ENCODE data around the gene SLC40A1.

SLC40A1 gene

DNA sequence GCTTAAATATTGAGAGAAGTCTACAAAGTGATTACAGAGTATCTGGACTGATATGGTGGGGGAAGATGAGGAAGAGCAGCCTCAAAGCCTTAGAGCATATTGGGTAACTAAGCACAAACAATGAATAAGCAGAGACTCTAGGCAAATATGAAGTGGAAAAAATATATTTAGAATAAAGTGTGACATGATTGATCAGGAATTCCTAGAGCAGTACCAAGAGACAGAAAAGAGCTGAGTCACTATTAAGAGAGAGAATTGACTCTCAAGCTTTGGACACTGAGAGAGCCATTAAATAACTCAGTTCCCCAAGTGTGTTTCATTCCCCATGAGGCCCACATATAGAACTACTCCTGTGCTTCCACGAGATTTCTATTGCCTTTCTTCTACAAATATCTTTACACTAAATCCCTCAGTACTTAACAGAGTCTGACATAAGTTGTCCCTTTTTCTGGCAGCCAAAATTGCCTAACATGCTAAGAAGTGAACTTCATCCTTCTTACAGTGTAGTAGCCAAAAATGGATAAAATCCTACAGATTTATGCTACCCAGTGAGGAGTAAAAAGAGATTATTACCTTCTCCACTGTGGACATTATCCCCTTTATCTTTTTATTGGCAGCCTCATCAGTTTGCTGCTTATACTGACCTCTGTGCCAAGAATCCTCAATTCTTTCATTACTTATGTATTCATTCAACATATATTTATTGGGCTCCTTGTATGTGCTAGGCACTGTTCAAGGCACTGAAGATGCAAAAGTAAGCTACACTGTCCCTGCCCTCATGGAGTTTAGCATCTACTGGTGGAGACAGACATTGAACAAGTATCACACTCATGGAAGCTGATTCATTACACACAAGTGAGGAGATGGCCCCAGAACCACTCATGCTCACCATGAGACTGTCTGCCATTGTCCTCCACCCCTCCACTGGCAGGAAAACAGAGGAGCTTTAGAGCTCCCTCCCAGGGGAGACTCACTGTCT, 45.4 kb downstream of the SLC40A1 start:
- no peak for DNase-seq

- DNase-seq: no peak
Observed at GRCh38 chr2:189533288-189534035, 47.1 kb downstream of the SLC40A1 start.

DNA sequence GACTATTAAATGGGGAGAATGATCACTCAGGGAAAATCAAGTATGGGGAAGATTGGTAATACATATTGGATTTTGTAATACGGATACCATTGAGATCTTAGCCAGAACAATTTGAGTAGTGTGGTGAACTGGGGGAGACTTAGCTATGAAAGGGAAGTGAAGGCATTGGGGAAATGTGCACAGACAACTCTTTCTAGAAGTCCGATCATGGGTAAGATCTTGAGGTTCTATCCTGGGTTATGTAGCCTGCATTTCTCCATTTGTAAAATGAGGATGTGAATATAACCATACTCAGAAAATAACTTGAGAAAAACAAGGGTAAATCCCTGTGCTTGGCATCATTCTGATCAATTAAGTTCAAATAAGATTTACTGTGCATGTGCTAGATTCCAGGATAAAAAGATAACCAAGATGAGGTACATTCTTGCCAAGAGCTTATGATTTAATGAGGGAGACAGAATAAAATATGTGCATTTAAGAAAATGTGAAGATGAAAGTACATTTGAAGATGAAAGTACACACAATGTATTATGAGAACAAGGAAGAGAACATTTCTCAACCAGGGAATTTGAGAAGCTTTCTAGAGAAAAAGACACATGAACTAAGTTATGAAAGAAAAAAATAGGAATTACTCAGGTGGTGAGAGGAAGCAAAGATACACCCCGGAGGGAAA, 49.5 kb downstream of the SLC40A1 start:
- no peak for DNase-seq

GRCh38 chr2:189528617-189529016, 52.0 kb downstream of the SLC40A1 start:
- no peak for DNase-seq

- DNase-seq: no peak
Observed at GRCh38 chr2:189527812-189528592, 52.6 kb downstream of the SLC40A1 start.

DNA sequence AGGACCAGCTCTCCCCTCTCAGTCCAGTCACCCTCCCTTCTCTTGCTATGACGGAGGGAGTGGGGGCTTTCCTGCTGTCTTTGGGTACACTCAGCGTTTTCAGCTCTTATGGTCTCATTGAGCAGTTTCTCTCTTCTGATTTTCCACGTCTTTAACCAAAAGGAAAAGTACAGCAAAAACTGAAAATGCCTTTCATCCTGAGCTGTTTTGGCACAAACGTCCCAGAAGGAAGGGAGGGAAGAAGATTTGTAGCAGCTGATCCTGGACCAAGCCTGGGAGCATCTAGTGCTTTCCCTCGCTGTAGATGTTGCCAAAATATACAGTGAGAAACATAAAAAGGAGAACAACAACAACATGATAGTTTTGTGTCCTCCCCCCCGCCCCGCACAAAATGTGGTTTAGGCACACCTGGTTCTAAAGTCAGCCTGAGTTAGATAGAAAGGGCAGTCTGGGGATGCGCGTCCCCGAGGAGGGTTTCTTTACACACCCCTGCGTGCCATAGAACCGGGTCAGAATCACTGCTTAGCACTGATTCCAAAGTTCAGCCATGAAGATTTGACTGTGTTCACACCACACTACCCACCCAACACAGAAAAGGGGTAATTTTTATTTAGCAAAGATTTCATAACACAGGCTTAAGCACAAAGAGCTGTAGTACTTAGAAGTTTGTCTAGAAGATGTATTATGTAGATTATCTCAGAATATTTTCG, 53.4 kb downstream of the SLC40A1 start:
- DNase-seq: no peak

GRCh38 chr2:189526241-189526640, 54.3 kb downstream of the SLC40A1 start:
- DNase-seq: no peak

DNA sequence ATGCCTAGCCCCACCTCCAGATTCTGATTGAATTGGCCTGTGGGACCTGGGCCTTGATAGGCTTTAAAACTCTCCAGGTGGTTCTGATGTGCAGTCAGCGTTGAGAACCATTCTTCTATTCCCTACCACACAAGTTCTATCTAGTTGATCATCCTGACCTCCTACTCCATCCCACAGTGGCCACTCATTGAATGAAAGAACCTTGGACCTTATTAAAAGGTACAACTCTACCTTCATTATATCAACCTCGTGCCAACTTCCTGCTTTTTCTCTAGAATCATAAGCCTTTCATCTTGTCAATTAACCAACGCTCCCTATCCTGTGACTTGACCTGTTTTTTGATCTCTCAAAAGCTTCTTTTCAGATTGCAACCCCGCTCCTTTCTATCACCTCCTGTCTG, 55.8 kb downstream of the SLC40A1 start:
- DNase-seq: no peak

DNA sequence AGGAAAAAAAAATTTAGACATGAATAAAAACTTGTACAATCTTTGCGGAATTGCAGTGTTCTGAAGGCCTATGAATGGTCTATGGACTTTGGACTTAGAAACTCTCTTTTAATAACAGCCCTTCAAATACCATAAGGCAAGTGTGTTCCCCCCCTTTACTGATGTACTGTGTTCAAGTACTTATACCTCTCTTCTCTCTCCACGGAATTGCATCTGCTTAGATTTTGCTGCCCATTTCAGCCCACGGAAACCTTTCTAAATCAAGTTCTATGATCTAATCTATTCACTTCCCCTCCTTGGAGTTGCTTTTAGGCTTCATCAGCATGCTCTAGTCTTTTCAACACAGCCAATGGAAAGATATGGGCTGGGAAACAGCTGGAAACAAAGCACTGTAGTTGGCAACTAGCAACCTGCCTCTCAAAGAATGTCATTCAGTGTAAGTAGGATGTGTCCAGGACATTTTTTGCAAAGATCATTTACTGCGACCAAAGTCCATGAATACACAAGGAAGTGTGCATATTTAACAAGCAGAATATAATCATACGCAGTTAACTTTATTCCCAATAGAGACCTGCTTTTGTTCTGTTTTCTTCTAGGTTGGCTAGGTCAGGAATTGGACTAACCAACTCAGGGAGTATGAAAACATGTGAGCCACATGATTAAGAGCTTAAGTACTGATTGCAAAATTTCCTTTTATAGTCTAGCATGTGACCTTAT, 58.0 kb downstream of the SLC40A1 start:
- no peak for DNase-seq

DNA sequence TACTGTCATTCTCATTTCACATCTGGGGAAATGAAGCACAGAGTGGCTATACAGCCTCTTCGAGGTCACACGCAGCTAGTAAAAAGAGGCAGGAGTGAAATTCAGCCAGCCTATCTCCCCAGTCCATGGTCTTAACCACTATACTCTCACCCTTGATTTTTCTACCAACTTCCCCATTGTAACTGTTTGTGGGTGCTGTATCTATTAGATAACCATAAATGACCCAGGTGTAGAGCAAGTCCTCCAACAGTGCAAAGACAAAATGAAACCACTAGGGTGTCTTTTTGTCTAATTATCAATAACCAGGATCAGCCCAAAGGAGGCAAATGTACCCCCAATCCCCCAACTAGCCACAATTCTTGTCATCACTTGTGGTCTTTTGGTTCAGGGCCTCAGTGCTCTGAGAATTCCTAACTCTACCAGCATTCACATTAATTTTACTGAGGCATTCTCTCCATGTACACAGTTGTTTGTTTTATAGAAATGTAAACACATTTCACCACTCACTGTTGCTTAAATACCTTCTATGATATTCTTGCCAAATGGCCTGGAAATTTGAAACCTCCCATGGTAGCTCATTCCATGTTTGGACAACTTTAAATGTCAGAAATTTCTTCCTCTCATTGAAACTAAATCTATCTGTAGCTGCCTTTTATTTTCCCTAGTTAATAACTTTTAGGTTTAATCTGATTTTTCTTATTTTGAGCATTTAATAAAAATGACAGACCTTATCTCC, 58.7 kb downstream of the SLC40A1 start:
- DNase-seq: no peak

GRCh38 chr2:189519631-189520387, 60.8 kb downstream of the SLC40A1 start:
- no peak for DNase-seq

DNA sequence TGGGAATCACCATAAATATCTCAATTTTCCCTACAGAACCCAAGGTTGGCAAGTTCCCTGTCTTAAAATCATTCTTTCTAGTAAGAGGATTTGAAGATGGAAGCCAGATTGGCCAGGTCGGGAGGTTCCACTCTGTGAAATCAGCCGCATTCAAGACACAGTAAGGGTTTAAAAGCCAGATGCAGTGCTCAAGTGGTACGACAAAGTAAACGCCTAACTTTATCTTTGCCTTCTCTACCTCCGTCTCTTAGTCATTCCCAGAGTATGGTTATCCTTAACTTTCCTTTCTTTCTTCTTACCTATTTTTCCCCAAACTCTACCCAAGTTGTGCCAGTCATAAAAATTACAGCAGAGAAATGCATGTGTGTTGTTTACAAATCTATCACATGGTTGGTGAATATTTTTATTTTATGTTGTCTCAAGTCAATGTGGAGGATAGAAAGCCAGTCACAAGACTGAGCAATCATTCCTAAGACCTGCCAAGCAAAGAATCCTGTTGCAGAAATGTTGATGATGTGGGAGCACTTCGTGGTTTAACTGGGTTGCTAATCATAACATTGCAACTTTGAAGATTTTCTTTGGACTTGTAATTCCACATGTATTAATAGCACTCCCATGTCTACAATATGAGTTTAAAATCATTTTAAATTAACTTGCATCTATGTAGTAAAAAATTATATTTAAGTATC, 62.6 kb downstream of the SLC40A1 start:
- no peak for DNase-seq

DNA sequence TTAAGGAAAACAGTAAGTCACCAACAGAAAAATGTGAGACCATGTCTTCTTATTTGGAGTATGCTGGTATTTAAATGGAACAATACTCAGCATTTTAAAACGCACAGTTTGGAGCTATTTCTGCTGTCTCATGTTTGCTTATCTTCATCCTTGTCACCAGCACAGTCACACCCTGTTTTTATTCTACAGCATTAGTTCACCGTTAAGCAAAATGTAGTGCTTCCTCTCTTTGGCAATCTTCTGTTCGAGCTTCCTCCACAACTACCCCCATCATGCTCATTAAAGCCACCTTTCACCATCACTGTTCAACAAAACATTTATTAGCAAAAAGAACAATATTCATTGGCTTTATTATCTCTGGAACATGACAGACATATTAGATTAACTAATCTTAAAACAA, 64.0 kb downstream of the SLC40A1 start:
- no peak for DNase-seq

DNA sequence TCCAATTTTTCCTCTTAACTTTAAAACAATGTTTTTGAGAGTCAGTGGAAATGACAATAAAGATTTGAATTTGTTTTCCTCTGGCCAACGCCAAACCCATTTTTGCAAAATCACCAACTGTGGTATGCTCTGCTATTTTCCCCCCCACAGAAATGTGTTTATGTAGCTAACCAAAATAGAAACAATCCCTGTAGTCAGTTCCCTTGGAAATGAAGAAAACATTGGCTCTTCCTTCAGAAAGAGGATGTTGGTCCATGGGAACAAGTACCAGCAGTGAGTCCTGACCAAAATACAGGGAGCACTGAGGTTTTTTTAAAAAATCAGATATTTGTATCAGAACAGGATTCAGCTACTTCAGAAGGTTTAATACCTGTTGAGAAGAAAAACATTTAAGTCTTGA, 65.3 kb downstream of the SLC40A1 start:
- no peak for DNase-seq

DNA sequence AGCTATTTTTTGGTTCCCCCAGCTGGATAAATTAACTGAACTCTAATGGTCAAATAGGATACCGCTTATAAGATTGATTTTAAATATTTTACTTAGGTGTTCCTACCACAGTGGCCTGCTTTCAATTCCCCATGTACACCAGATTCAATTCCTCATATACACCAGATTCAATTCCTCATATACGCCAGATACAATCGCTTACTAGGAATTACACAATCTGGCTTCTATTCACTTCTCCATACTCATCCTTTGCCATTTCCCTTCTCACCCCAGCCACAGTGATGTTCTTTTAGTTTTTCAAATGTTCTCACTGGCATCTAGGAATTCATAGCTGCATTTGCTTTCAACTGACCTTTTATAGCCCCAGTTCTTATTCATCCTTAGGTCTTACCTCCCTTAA, 66.5 kb downstream of the SLC40A1 start:
- no peak for DNase-seq

- DNase-seq: no peak
Observed at GRCh38 chr2:189512879-189513278, 67.7 kb downstream of the SLC40A1 start.

- no peak for DNase-seq
Observed at GRCh38 chr2:189511960-189512319, 68.6 kb downstream of the SLC40A1 start.

DNA sequence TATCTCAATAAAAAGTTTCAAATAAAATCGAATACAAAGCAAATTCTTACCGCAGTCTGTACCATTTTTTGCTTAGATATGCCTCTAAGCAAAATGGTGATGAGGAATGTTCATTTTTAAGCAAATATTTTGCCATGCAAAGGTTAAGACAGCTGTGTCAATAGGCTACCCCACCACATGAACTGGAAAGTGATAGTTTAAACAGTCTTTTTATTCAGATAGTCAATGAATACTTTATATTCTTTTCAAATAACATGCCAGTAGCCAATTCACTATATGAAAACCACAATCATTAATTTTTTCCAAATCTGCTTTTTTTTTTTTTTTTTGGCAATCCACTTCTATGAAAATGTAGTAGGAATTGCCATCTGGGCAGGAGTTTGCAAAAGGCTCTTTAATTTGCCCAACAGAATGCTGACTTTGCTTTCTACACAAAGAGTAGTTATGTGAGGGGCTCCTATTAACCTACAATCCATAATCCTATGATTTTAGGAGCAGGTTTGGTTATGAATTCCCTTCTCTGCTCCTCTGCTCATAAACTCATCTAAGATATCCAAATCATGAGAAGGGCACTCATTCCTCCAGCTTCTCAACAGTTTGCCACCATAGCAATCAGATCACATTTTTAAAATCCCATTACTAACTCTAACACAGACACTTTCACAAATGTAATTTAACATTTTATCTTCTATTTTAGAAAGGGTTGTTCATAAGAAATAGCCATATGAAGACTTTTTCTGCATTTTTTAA, 69.2 kb downstream of the SLC40A1 start:
- no peak for DNase-seq

Data from NCI-H1048 (cell line).